WTC11 (cell line): ENCODE results near the gene TP53AIP1. TPM values are rescaled to one million over a fixed set of nuclear protein-coding genes. Genes with fewer than 3 reads are reported as not detected.
A peak's percentile ranks its signal among the peaks of the same experiment; 100 is the strongest.

Experiments
- ATAC-seq: fragments of 200-7000 bp; cut with Tn5 transposase; 2 replicates; pipeline ENCODE4 v1.10.0; 2021; ENCODE audit warnings: mild to moderate bottlenecking, moderate library complexity
- CTCF ChIA-PET: fragments of 300-600 bp; sonication (Branson Sonifier 250); formaldehyde crosslinking; loops from one replicate; lab custom pipeline; 2021; ENCODE audit warnings: antibody characterized with exemption; lab: Charles Lee
- POLR2A ChIA-PET: fragments of 350-600 bp; sonication (Branson Sonifier 250); formaldehyde crosslinking; loops from one replicate; lab custom pipeline; 2021; ENCODE audit warnings: antibody characterized with exemption; lab: Charles Lee
- DNase-seq: peaks from one replicate; pipeline ENCODE4 v3.0.0; 2021; ENCODE audit warnings: low spot score
- H3K27ac Mint-ChIP-seq: 2 replicates; pipeline ENCODE4 v1.8.0; 2021; ENCODE audit warnings: mixed read lengths
- H3K27me3 Mint-ChIP-seq: 2 replicates; pipeline ENCODE4 v1.8.0; 2021; ENCODE audit warnings: low read depth, mild to moderate bottlenecking, moderate library complexity, mixed read lengths
- H3K36me3 Mint-ChIP-seq: 2 replicates; pipeline ENCODE4 v1.8.0; 2021; ENCODE audit warnings: mixed read lengths
- H3K4me1 Mint-ChIP-seq: 2 replicates; pipeline ENCODE4 v1.8.0; 2022; ENCODE audit warnings: mixed read lengths
- H3K4me3 Mint-ChIP-seq: 2 replicates; pipeline ENCODE4 v1.8.0; 2021; ENCODE audit warnings: mild to moderate bottlenecking, moderate library complexity, mixed read lengths
- H3K9me3 Mint-ChIP-seq: 2 replicates; pipeline ENCODE4 v1.8.0; 2021; ENCODE audit warnings: mixed read lengths
- ATF6 ChIP-seq: sonication (generic); formaldehyde crosslinking; IDR thresholded peaks from 2 replicates; pipeline ENCODE4 v1.8.1; 2023; ENCODE audit warnings: mild to moderate bottlenecking, missing genetic modification reagents
- CREB1 ChIP-seq: sonication (generic); formaldehyde crosslinking; IDR thresholded peaks from 2 replicates; pipeline ENCODE4 v1.8.0; 2023; ENCODE audit warnings: mild to moderate bottlenecking, missing genetic modification reagents
- FOXJ3 ChIP-seq: sonication (generic); formaldehyde crosslinking; IDR thresholded peaks from 2 replicates; pipeline ENCODE4 v1.9.0; 2021; ENCODE audit warnings: missing genetic modification reagents, mild to moderate bottlenecking, borderline replicate concordance
- FOXK1 ChIP-seq: sonication (generic); formaldehyde crosslinking; IDR thresholded peaks from 2 replicates; pipeline ENCODE4 v1.8.0; 2022; ENCODE audit warnings: mild to moderate bottlenecking, moderate library complexity, missing genetic modification reagents
- FOXP1 ChIP-seq: sonication (generic); formaldehyde crosslinking; IDR thresholded peaks from 2 replicates; pipeline ENCODE4 v1.8.0; 2022; ENCODE audit warnings: missing genetic modification reagents, mild to moderate bottlenecking, moderate library complexity, borderline replicate concordance
- GABPB1 ChIP-seq: sonication (generic); formaldehyde crosslinking; IDR thresholded peaks from 2 replicates; pipeline ENCODE4 v1.8.1; 2023; ENCODE audit warnings: mild to moderate bottlenecking, missing genetic modification reagents
- GTF2I ChIP-seq: fragments of 250-450 bp; sonication (Bioruptor Pico); conservative IDR thresholded peaks from 2 replicates; pipeline ENCODE4 v1.4.0; 2021; ENCODE audit warnings: mild to moderate bottlenecking
- JUN ChIP-seq: sonication (generic); formaldehyde crosslinking; IDR thresholded peaks from 2 replicates; pipeline ENCODE4 v1.8.0; 2023; ENCODE audit warnings: mild to moderate bottlenecking, missing genetic modification reagents
- NFYB ChIP-seq: sonication (generic); formaldehyde crosslinking; conservative IDR thresholded peaks from 2 replicates; pipeline ENCODE4 v1.8.0; 2022; ENCODE audit warnings: low read depth, missing genetic modification reagents
- NR1H2 ChIP-seq: sonication (generic); formaldehyde crosslinking; IDR thresholded peaks from 2 replicates; pipeline ENCODE4 v1.9.0; 2021; ENCODE audit warnings: mild to moderate bottlenecking, moderate library complexity, missing genetic modification reagents
- RELA ChIP-seq: sonication (generic); formaldehyde crosslinking; IDR thresholded peaks from 2 replicates; pipeline ENCODE4 v1.8.1; 2022; ENCODE audit warnings: missing genetic modification reagents, mild to moderate bottlenecking, borderline replicate concordance
- SP1 ChIP-seq: sonication (generic); formaldehyde crosslinking; conservative IDR thresholded peaks from 2 replicates; pipeline ENCODE4 v1.8.1; 2022; ENCODE audit warnings: missing genetic modification reagents
- TP53 ChIP-seq: sonication (generic); formaldehyde crosslinking; IDR thresholded peaks from 2 replicates; pipeline ENCODE4 v1.8.1; 2023; ENCODE audit warnings: mild to moderate bottlenecking, missing genetic modification reagents
- ZNF219 ChIP-seq: sonication (generic); formaldehyde crosslinking; IDR thresholded peaks from 2 replicates; pipeline ENCODE4 v1.8.0; 2023; ENCODE audit warnings: missing genetic modification reagents, mild to moderate bottlenecking, borderline replicate concordance
- ZNF281 ChIP-seq: sonication (generic); formaldehyde crosslinking; IDR thresholded peaks from 2 replicates; pipeline ENCODE4 v1.8.0; 2023; ENCODE audit warnings: mild to moderate bottlenecking, missing genetic modification reagents
- ZNF416 ChIP-seq: fragments of 250-450 bp; sonication (Bioruptor Pico); IDR thresholded peaks from 2 replicates; pipeline ENCODE4 v1.9.0; 2021; ENCODE audit warnings: mild to moderate bottlenecking, inconsistent platforms
- ZNF425 ChIP-seq: fragments of 250-450 bp; sonication (Bioruptor Pico); conservative IDR thresholded peaks from 2 replicates; pipeline ENCODE4 v1.9.0; 2021; ENCODE audit warnings: mild to moderate bottlenecking
- ZNF512 ChIP-seq: sonication (generic); formaldehyde crosslinking; IDR thresholded peaks from 2 replicates; pipeline ENCODE4 v1.8.1; 2022; ENCODE audit warnings: missing genetic modification reagents, borderline replicate concordance
- ZNF532 ChIP-seq: fragments of 250-450 bp; sonication (Bioruptor Pico); IDR thresholded peaks from 2 replicates; pipeline ENCODE4 v1.9.0; 2021; ENCODE audit warnings: mild to moderate bottlenecking, borderline replicate concordance
- total RNA-seq: library from RNA; stranded (reverse); gene quantifications from 3 replicates; pipeline ENCODE4 v1.2.3, GENCODE V29; 2021

The TP53AIP1 gene
- total RNA-seq, 1 experiment from 2014 or later, result 0.07 TPM

GRCh38 chr11:128967578-128967977 lies 24.9 kb upstream of the TP53AIP1 start (continued):
- TF ChIP-seq ZNF532 (CRISPR knock-in tag), result no peak

GRCh38 chr11:128965485-128965884 lies 22.8 kb upstream of the TP53AIP1 start:
- no peak for TF ChIP-seq JUN (CRISPR knock-in tag)
- TF ChIP-seq ZNF416 (CRISPR knock-in tag), result no peak
- no peak for TF ChIP-seq TP53 (CRISPR knock-in tag)
- TF ChIP-seq RELA (CRISPR knock-in tag), result no peak
- TF ChIP-seq NFYB (CRISPR knock-in tag), result no peak
- TF ChIP-seq ZNF425 (CRISPR knock-in tag), result no peak
- TF ChIP-seq ZNF219 (CRISPR knock-in tag), result no peak
- TF ChIP-seq ZNF512, result no peak
- no peak for TF ChIP-seq FOXK1 (CRISPR knock-in tag)
- TF ChIP-seq NR1H2 (CRISPR knock-in tag), result no peak
- no peak for TF ChIP-seq ZNF281
- no peak for TF ChIP-seq GTF2I (CRISPR knock-in tag)
- CTCF ChIA-PET, result no interaction called here
- H3K4me3 Mint-ChIP-seq, result no peak overlapping the region

GRCh38 chr11:128964463-128964930 lies 21.8 kb upstream of the TP53AIP1 start:
- peaks cover 9% of the 10 kb centered on the region for H3K4me1 Mint-ChIP-seq
- no peak overlapping the region for H3K4me3 Mint-ChIP-seq
- DNase-seq (no peak), ATAC-seq (peak; percentile 63)
- ChIA-PET CTCF (interaction anchor here (1.2 to 1.3 kb wide), 2 partner anchors 79 to 84 kb away, joined by 4 to 5 read pairs; no protein-coding TSS in a partner anchor), POLR2A (no interaction called here)
- no peaks in the 10 kb centered on the region for H3K9me3 Mint-ChIP-seq
- H3K27ac Mint-ChIP-seq, result no peak overlapping the region
- peaks cover under 1% of the 10 kb centered on the region; the same call in 1 of the 2 replicates for H3K36me3 Mint-ChIP-seq
- H3K27me3 Mint-ChIP-seq, result no peaks in the 10 kb centered on the region
- TF ChIP-seq SP1 (CRISPR knock-in tag) (no peak), ATF6 (no peak), FOXJ3 (CRISPR knock-in tag) (no peak), GABPB1 (CRISPR knock-in tag) (no peak), FOXP1 (CRISPR knock-in tag) (no peak), ZNF416 (CRISPR knock-in tag) (no peak), CREB1 (CRISPR knock-in tag) (no peak)

More at GRCh38 chr11:128965485-128965884, 22.8 kb upstream of the TP53AIP1 start:
- Mint-ChIP-seq H3K9me3 (no peaks in the 10 kb centered on the region), H3K27me3 (no peaks in the 10 kb centered on the region), H3K4me1 (peaks cover 9% of the 10 kb centered on the region), H3K36me3 (peaks cover 11% of the 10 kb centered on the region), H3K27ac (no peak overlapping the region)
- POLR2A ChIA-PET, result no interaction called here
- ATAC-seq (no peak), DNase-seq (no peak)
